Mucosa of rectum (tissue), 2 donors: ENCODE measurements around the gene CLEC16A.

ENCODE experiments used
- H3K27ac ChIP-seq, 2 donors: one replicate each; pipeline ENCODE4 v1.7.0; 2013; ENCODE audit warnings: inconsistent platforms in 2 of 2, low read depth in 2 of 2, low read length in 2 of 2
- H3K27me3 ChIP-seq, 2 donors: one replicate each; pipeline ENCODE4 v1.7.0; 2013; ENCODE audit warnings: low read length in 2 of 2; ENCODE audit not compliant: control insufficient read depth in 2 of 2, insufficient read depth in 2 of 2
- H3K36me3 ChIP-seq, 2 donors: one replicate each; pipeline ENCODE4 v1.7.0; 2013; ENCODE audit warnings: low read length in 2 of 2; ENCODE audit not compliant: control insufficient read depth in 2 of 2, insufficient read depth in 2 of 2
- H3K4me1 ChIP-seq, 2 donors: one replicate each; pipeline ENCODE4 v1.7.0; 2013; ENCODE audit warnings: low read length in 2 of 2, mild to moderate bottlenecking in 1 of 2; ENCODE audit not compliant: control insufficient read depth in 2 of 2, insufficient read depth in 2 of 2
- H3K4me3 ChIP-seq, 2 donors: one replicate each; pipeline ENCODE4 v1.7.0; 2013; ENCODE audit warnings: low read length in 2 of 2
- H3K9ac ChIP-seq, 2 donors: one replicate each; pipeline ENCODE4 v1.7.0; 2013; ENCODE audit warnings: low read length in 2 of 2, low read depth in 1 of 2, mild to moderate bottlenecking in 1 of 2
- H3K9me3 ChIP-seq, 2 donors: one replicate each; pipeline ENCODE4 v1.7.0; 2013; ENCODE audit warnings: low read length in 2 of 2; ENCODE audit not compliant: control insufficient read depth in 2 of 2
- donor health status: healthy.
- donor health status: Normal muscosa, but diverticular disease.

The CLEC16A gene

GRCh38 chr16:10907757-10908045 is 36.7 kb upstream of the CLEC16A start:
- Histone ChIP-seq H3K9me3 (no peaks in the 10 kb centered on the region), H3K4me3 (no peak overlapping the region), H3K27ac (no peak overlapping the region), H3K27me3 (no peaks in the 10 kb centered on the region), H3K4me1 (no peaks in the 10 kb centered on the region), H3K9ac (no peak overlapping the region), H3K36me3 (peaks cover 0 to 4% of the 10 kb centered on the region in 2 donors)

- Histone ChIP-seq H3K9me3 (no peaks in the 10 kb centered on the region), H3K4me1 (no peaks in the 10 kb centered on the region), H3K9ac (no peak overlapping the region), H3K27me3 (no peaks in the 10 kb centered on the region), H3K36me3 (no peaks in the 10 kb centered on the region), H3K27ac (no peak overlapping the region), H3K4me3 (no peak overlapping the region)
These were observed 33.1 kb upstream of the CLEC16A start for GRCh38 chr16:10911267-10911666.

- Histone ChIP-seq H3K9ac (no peak overlapping the region), H3K4me3 (no peak overlapping the region), H3K27ac (no peak overlapping the region), H3K9me3 (no peaks in the 10 kb centered on the region), H3K4me1 (peaks cover 4 to 5% of the 10 kb centered on the region in 2 donors), H3K27me3 (no peaks in the 10 kb centered on the region), H3K36me3 (no peaks in the 10 kb centered on the region)
These were observed 27.8 kb upstream of the CLEC16A start for GRCh38 chr16:10916534-10916933.

- H3K27ac ChIP-seq, result peak overlapping the region in 1 of 2 donors; percentile 19
- no peaks in the 10 kb centered on the region for H3K9me3 ChIP-seq
- H3K4me1 ChIP-seq, result peaks cover 4 to 5% of the 10 kb centered on the region in 2 donors
- H3K36me3 ChIP-seq, result no peaks in the 10 kb centered on the region
- H3K4me3 ChIP-seq, result peak overlapping the region in 1 of 2 donors; percentile 51
- H3K9ac ChIP-seq, result no peak overlapping the region
- H3K27me3 ChIP-seq, result no peaks in the 10 kb centered on the region
These were observed 25.9 kb upstream of the CLEC16A start for GRCh38 chr16:10918294-10919002.

GRCh38 chr16:10919003-10919351 is 25.4 kb upstream of the CLEC16A start:
- no peaks in the 10 kb centered on the region for H3K9me3 ChIP-seq
- no peaks in the 10 kb centered on the region for H3K27me3 ChIP-seq
- peaks cover 4 to 5% of the 10 kb centered on the region in 2 donors for H3K4me1 ChIP-seq
- no peak overlapping the region for H3K27ac ChIP-seq
- H3K36me3 ChIP-seq, result no peaks in the 10 kb centered on the region
- H3K9ac ChIP-seq, result no peak overlapping the region
- no peak overlapping the region for H3K4me3 ChIP-seq

- Histone ChIP-seq H3K36me3 (peaks cover 9 to 12% of the 10 kb centered on the region in 2 donors), H3K4me1 (peaks cover 4 to 5% of the 10 kb centered on the region in 2 donors), H3K27me3 (no peaks in the 10 kb centered on the region), H3K4me3 (no peak overlapping the region), H3K9me3 (no peaks in the 10 kb centered on the region), H3K9ac (no peak overlapping the region), H3K27ac (no peak overlapping the region)
These were observed 23.5 kb upstream of the CLEC16A start for GRCh38 chr16:10920726-10921427.

- H3K27ac ChIP-seq, result no peak overlapping the region
- no peaks in the 10 kb centered on the region for H3K9me3 ChIP-seq
- no peak overlapping the region for H3K4me3 ChIP-seq
- no peak overlapping the region for H3K9ac ChIP-seq
- peaks cover 13 to 18% of the 10 kb centered on the region in 2 donors for H3K36me3 ChIP-seq
- peaks cover 4 to 5% of the 10 kb centered on the region in 2 donors for H3K4me1 ChIP-seq
- H3K27me3 ChIP-seq, result no peaks in the 10 kb centered on the region
These were observed 22.6 kb upstream of the CLEC16A start for GRCh38 chr16:10921536-10922327.

- Histone ChIP-seq H3K9me3 (no peaks in the 10 kb centered on the region), H3K27ac (no peak overlapping the region), H3K9ac (no peak overlapping the region), H3K4me1 (peaks cover 4 to 5% of the 10 kb centered on the region in 2 donors), H3K4me3 (no peak overlapping the region), H3K36me3 (peaks cover 19 to 26% of the 10 kb centered on the region in 2 donors), H3K27me3 (no peaks in the 10 kb centered on the region)
These were observed 21.8 kb upstream of the CLEC16A start for GRCh38 chr16:10922328-10923145.

- Histone ChIP-seq H3K9me3 (no peaks in the 10 kb centered on the region), H3K4me3 (no peak overlapping the region), H3K36me3 (peaks cover 22 to 32% of the 10 kb centered on the region in 2 donors), H3K27ac (no peak overlapping the region), H3K9ac (no peak overlapping the region), H3K4me1 (peaks cover 4 to 5% of the 10 kb centered on the region in 2 donors), H3K27me3 (no peaks in the 10 kb centered on the region)
These were observed 21.2 kb upstream of the CLEC16A start for GRCh38 chr16:10923146-10923649.
